Spleen (tissue), 11 donors: ENCODE measurements around the gene PGLYRP3. TPM values are rescaled to one million over a fixed set of nuclear protein-coding genes. Genes with fewer than 3 reads are reported as not detected.

Source experiments
- DNase-seq: peaks from one replicate; pipeline ENCODE4 v3.0.0-alpha.2; 2020
- H3K27ac ChIP-seq, 8 donors: fragments of 200-600 bp; sonication (generic) in 7 of 8; 1 replicate in 4 of 8; 2 replicates in 4 of 8; pipeline versions ENCODE4 v1.5.0 to v1.8.0; 2016 to 2021; ENCODE audit warnings: inconsistent platforms in 4 of 8, mild to moderate bottlenecking in 4 of 8, moderate library complexity in 1 of 8
- H3K27me3 ChIP-seq, 7 donors: fragments of 200-600 bp; sonication (generic) in 6 of 7; replicated peaks in 1 of 7; 1 replicate in 4 of 7; 2 replicates in 3 of 7; pipeline versions ENCODE4 v1.5.0 to v1.8.0; 2016 to 2021; ENCODE audit warnings: inconsistent platforms in 3 of 7, mild to moderate bottlenecking in 1 of 7
- H3K36me3 ChIP-seq, 6 donors: fragments of 200-600 bp; sonication (generic) in 5 of 6; 1 replicate in 4 of 6; 2 replicates in 2 of 6; pipeline versions ENCODE4 v1.5.0 to v1.8.0; 2016 to 2021; ENCODE audit warnings: inconsistent platforms in 2 of 6
- H3K4me1 ChIP-seq, 6 donors: fragments of 200-600 bp; sonication (generic) in 5 of 6; 1 replicate in 3 of 6; 2 replicates in 3 of 6; pipeline versions ENCODE4 v1.5.0 to v1.8.0; 2016 to 2021; ENCODE audit warnings: inconsistent platforms in 3 of 6
- H3K4me3 ChIP-seq, 8 donors: fragments of 200-600 bp; sonication (generic) in 7 of 8; 1 replicate in 4 of 8; 2 replicates in 4 of 8; pipeline versions ENCODE4 v1.5.0 to v1.8.0; 2016 to 2021; ENCODE audit warnings: inconsistent platforms in 4 of 8, mild to moderate bottlenecking in 4 of 8, moderate library complexity in 2 of 8
- H3K9me3 ChIP-seq, 8 donors: fragments of 200-600 bp; sonication (generic) in 7 of 8; 1 replicate in 4 of 8; 2 replicates in 4 of 8; pipeline versions ENCODE4 v1.5.0 to v1.8.0; 2016 to 2021; ENCODE audit warnings: inconsistent platforms in 4 of 8
- CTCF ChIP-seq, 11 experiments: fragments of 200-600 bp in 7 of 11; fragments of 450-650 bp in 4 of 11; sonication (generic) in 4 of 11; IDR thresholded peaks in 8 of 11; conservative IDR thresholded peaks in 3 of 11; 1 replicate in 7 of 11; 2 replicates in 4 of 11; pipeline versions ENCODE4 v1.4.0 to v1.8.0; 2016 to 2021; ENCODE audit warnings: antibody characterized with exemption in 11 of 11, inconsistent platforms in 4 of 11, mild to moderate bottlenecking in 1 of 11
- POLR2A ChIP-seq, 3 donors: fragments of 450-650 bp; IDR thresholded peaks; one replicate each; pipeline ENCODE4 v1.5.1; 2017; ENCODE audit warnings: antibody characterized with exemption in 3 of 3, mild to moderate bottlenecking in 1 of 3
- POLR2AphosphoS5 ChIP-seq, 3 donors: sonication (generic); formaldehyde crosslinking; IDR thresholded peaks; one replicate each; pipeline ENCODE4 v1.5.1; 2017; ENCODE audit warnings: antibody characterized with exemption in 3 of 3
- WGBS, 5 donors: extraction: QIAGEN DNeasy Blood & Tissue Kit in 3 of 5; methylation state at CpG; one replicate each; pipeline versions ENCODE4 v1.1.5 to v1.1.7; 2013 to 2018; 5-methylcytosine and 5-hydroxymethylcytosine counted together
- intact Hi-C: fragments of 100-400 bp; cut with DNase I; formaldehyde crosslinking; loops from one replicate; pipeline ENCODE4 v1.15.0; 2023; ENCODE audit warnings: low total_unique reads
- polyA plus RNA-seq, 3 donors: library from polyadenylated mRNA; stranded (reverse); fragments of 200-250 nt; gene quantifications; one replicate each; pipeline ENCODE4 v1.2.1, GENCODE V29; 2013
- total RNA-seq, 7 donors: library from RNA; depleted of rRNA in 3 of 7; stranded (reverse); fragments of >200 nt in 3 of 7; fragmentation: NEBNext Ultra II Directional in 4 of 7; extraction: Animal tissue kit (Norgen Biotek cat#: 25700) in 4 of 7; gene quantifications; one replicate each; pipeline versions ENCODE4 v1.1.0 to v1.2.1, GENCODE V29; 2016 to 2021
- donor health status: healthy with polysubstance abuse.
- donor health status: DM: no; HTN: no; CAD: no; lungs with moderate emphysema.
- donor health status: DM: no; HTN: no; CAD: no.
- donor health status: Bipolar disorder and iron deficiency.
- donor health status: healthy.
- donor health status: DM: no; HTN: no; CAD: no.
- donor health status: DM: yes; HTN: yes; CAD: no.

Gene PGLYRP3
- total and polyA plus RNA-seq, 10 donors, result not detected

DNA sequence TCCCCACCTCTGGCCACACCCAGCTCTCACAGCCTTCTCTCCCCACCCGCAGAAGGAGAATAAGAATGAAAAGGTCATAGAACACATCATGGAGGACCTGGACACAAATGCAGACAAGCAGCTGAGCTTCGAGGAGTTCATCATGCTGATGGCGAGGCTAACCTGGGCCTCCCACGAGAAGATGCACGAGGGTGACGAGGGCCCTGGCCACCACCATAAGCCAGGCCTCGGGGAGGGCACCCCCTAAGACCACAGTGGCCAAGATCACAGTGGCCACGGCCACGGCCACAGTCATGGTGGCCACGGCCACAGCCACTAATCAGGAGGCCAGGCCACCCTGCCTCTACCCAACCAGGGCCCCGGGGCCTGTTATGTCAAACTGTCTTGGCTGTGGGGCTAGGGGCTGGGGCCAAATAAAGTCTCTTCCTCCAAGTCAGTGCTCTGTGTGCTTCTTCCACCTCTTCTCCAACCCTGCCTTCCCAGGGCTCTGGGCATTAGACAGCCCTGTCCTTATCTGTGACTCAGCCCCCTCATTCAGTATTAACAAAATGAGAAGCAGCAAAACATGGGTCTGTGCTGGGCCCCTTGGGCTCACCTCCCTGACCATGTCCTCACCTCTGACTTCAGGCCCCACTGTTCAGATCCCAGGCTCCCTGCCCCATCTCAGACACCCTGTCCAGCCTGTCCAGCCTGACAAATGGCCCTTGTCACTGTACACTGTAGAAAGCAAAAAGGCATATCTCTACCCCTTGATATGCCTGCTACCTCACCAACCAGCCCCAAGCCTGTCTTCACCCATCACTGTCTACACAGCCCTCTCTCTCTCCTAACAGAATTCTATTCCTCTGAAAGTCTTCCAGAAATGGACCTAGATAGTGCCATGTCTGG, 48.1 kb upstream of the PGLYRP3 start:
- intact Hi-C loops, result no loop called here
- Histone ChIP-seq H3K36me3 (peaks cover 0 to 27% (median 0%) of the 10 kb centered on the region in 6 donors), H3K4me3 (peak overlapping the region in 4 of 8 donors; percentile 29 to 64 (median 52)), H3K9me3 (no peaks in the 10 kb centered on the region), H3K4me1 (peaks cover 4 to 49% (median 15%) of the 10 kb centered on the region in 6 donors), H3K27ac (peak overlapping the region in 7 of 8 donors; percentile 71 to 95 (median 86)), H3K27me3 (peaks cover 0 to 6% (median 0%) of the 10 kb centered on the region in 7 donors)
- DNase-seq, result peak; percentile 79
- WGBS, 5 donors, result 60 to 82% (median 77%) methylated on average over 2 to 11 of the region's 11 CpGs
- no peak for TF ChIP-seq POLR2A (IDR thresholded peaks at IDR 0.05)
- no peak for TF ChIP-seq CTCF (IDR thresholded peaks at IDR 0.05 in 8 of 11, conservative IDR thresholded peaks at IDR 0.05 in 3 of 11)
- TF ChIP-seq POLR2AphosphoS5 (IDR thresholded peaks at IDR 0.05), result peak; percentile 9 to 76 (median 27)

DNA sequence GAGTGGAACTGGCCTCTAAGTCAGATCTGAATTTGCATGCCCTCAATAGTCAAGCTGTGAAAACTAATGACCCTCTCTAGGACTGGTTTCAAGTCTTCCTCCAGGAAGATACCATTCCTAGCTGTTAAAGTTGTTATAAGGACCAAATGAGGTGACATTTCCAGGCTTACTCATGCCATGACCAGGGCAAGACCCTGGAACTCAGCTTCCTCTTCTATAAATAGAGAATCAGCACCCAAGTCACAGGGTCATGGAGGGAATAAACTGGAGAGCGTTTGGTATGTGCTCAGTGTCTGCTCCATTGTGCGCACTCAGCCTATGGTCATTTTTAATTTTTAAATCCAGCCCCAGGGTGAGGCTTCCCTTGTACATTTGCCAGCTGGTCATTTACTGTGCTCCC, 47.4 kb upstream of the PGLYRP3 start:
- no peak for TF ChIP-seq POLR2AphosphoS5 (IDR thresholded peaks at IDR 0.05)
- no peak for TF ChIP-seq POLR2A (IDR thresholded peaks at IDR 0.05)
- no peak for TF ChIP-seq CTCF (IDR thresholded peaks at IDR 0.05 in 8 of 11, conservative IDR thresholded peaks at IDR 0.05 in 3 of 11)
- Histone ChIP-seq H3K36me3 (peaks cover 0 to 27% (median 0%) of the 10 kb centered on the region in 6 donors), H3K9me3 (no peaks in the 10 kb centered on the region), H3K4me1 (peaks cover 4 to 51% (median 15%) of the 10 kb centered on the region in 6 donors), H3K4me3 (peak overlapping the region in 5 of 8 donors; percentile 29 to 64 (median 50)), H3K27me3 (peaks cover 0 to 4% (median 0%) of the 10 kb centered on the region in 7 donors), H3K27ac (peak overlapping the region in 7 of 8 donors; percentile 71 to 95 (median 86))
- peak; percentile 5 for DNase-seq
- intact Hi-C loops, result no loop called here
- WGBS, 5 donors, result 60 to 77% (median 70%) methylated on average over 2 of the region's 2 CpGs

DNA sequence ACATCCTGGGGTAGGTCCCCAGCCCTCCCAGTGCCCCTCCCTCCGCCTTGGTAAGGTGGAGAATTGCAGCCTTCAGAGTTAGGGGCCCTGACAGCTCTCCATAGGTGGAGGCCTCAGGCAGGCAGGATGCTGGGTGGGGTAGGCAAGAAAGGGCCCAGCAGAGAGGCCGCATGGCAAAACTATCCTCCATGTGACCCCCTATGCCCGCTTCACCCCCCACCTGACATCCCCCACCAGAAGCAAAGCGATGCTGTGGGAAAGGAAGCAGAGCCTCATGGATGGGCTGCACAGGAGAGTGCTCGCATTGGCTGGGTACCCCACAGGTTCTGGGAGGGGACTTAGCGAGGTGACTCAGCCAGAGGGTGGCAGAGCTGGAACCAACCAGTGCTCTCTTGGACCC, 46.5 kb upstream of the PGLYRP3 start:
- Histone ChIP-seq H3K27me3 (peaks cover 0 to 8% (median 0%) of the 10 kb centered on the region in 7 donors), H3K36me3 (peaks cover 0 to 27% (median 0%) of the 10 kb centered on the region in 6 donors), H3K27ac (peak overlapping the region in 7 of 8 donors; percentile 71 to 95 (median 86)), H3K4me1 (peaks cover 4 to 53% (median 15%) of the 10 kb centered on the region in 6 donors), H3K9me3 (no peaks in the 10 kb centered on the region), H3K4me3 (peak overlapping the region in 6 of 8 donors; percentile 29 to 64 (median 42))
- intact Hi-C loops, result loop anchor here (10.0 kb wide), 1 partner anchor 206 kb away; the partner anchor contains the start of gene S100A2
- DNase-seq, result peak; percentile 75
- TF ChIP-seq POLR2AphosphoS5 (IDR thresholded peaks at IDR 0.05) (no peak), CTCF (IDR thresholded peaks at IDR 0.05 in 8 of 11, conservative IDR thresholded peaks at IDR 0.05 in 3 of 11) (no peak), POLR2A (IDR thresholded peaks at IDR 0.05) (no peak)
- 77 to 89% (median 85%) methylated on average over 6 of the region's 6 CpGs for WGBS, 5 donors

GRCh38 chr1:153358691-153358975, 45.9 kb upstream of the PGLYRP3 start:
- 71 to 92% (median 87%) methylated on average over 3 of the region's 3 CpGs for WGBS, 5 donors
- Histone ChIP-seq H3K4me1 (peaks cover 4 to 53% (median 15%) of the 10 kb centered on the region in 6 donors), H3K36me3 (peaks cover 0 to 27% (median 0%) of the 10 kb centered on the region in 6 donors), H3K27me3 (peaks cover 0 to 14% (median 0%) of the 10 kb centered on the region in 7 donors), H3K27ac (peak overlapping the region in 7 of 8 donors; percentile 71 to 95 (median 86)), H3K4me3 (peak overlapping the region in 6 of 8 donors; percentile 29 to 64 (median 42)), H3K9me3 (no peaks in the 10 kb centered on the region)
- intact Hi-C loops, result loop anchor here (10.0 kb wide), 1 partner anchor 206 kb away; the partner anchor contains the start of gene S100A2
- peak; percentile 35 for DNase-seq
- TF ChIP-seq POLR2AphosphoS5 (IDR thresholded peaks at IDR 0.05), result no peak
- no peak for TF ChIP-seq CTCF (IDR thresholded peaks at IDR 0.05 in 8 of 11, conservative IDR thresholded peaks at IDR 0.05 in 3 of 11)
- no peak for TF ChIP-seq POLR2A (IDR thresholded peaks at IDR 0.05)
